ENCODE results near the gene MAP1A. TPM values are rescaled to one million over a fixed set of nuclear protein-coding genes. Genes with fewer than 3 reads are reported as not detected.
A peak's percentile ranks its signal among the peaks of the same experiment; 100 is the strongest.

Gene MAP1A
- polyA plus RNA-seq, 2 of the 4 experiments (the other 2 are of a cell fraction): 0.43 to 0.54 TPM

DNA sequence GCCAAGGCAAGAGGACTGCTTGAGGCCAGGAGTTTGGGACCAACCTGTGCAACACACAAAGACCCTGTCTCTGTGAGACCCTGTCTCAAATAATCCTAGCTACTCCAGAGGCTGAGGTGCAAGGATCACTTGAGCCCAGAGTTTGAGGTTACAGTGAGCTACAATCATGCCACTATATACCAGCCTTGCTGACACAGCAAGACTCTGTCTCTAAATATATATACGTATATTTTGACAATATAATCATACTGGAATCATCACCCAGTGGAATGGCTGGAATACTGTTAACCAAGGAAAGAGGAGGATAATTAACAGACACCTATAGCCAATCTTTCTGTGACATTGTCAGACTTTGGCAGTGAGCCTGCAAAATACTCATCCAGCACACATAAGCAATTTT lies 9.0 kb upstream of the MAP1A start:
- DNase-seq (ENCODE audit: low read depth in 1 of 2, low spot score in 1 of 2): no peak
- FAIRE-seq: no peak
- ATAC-seq: no peak
- WGBS (ENCODE audit: missing lambda C conversion rate): 95% methylated on average over 1 of the region's 1 CpG
- Histone ChIP-seq H3K4me1 (peaks cover 18% of the 10 kb centered on the region), H3K9me3 (no peaks in the 10 kb centered on the region), H3K4me2 (no peak overlapping the region), H3K27ac (no peak overlapping the region), H3K4me3 (no peak overlapping the region)
- CTCF ChIA-PET: interaction anchor here (3.2 kb wide), 1 partner anchor 68 kb away, joined by 9 read pairs; no protein-coding TSS in a partner anchor
- POLR2A ChIA-PET: no interaction called here
- TF ChIP-seq CEBPB (IDR thresholded peaks at IDR 0.05): no peak
- TF ChIP-seq MAFK (IDR thresholded peaks at IDR 0.05; ENCODE audit: partially characterized antibody): peak; percentile 18
- TF ChIP-seq MAZ (IDR thresholded peaks at IDR 0.05; ENCODE audit: borderline replicate concordance, low read depth, low read length): no peak
- no peak for TF ChIP-seq JUNB (IDR thresholded peaks at IDR 0.05)
- TF ChIP-seq, protein P1, sequence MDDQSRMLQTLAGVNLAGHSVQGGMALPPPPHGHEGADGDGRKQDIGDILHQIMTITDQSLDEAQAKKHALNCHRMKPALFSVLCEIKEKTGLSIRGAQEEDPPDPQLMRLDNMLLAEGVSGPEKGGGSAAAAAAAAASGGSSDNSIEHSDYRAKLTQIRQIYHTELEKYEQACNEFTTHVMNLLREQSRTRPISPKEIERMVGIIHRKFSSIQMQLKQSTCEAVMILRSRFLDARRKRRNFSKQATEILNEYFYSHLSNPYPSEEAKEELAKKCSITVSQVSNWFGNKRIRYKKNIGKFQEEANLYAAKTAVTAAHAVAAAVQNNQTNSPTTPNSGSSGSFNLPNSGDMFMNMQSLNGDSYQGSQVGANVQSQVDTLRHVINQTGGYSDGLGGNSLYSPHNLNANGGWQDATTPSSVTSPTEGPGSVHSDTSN (IDR thresholded peaks at IDR 0.05): no peak

DNA sequence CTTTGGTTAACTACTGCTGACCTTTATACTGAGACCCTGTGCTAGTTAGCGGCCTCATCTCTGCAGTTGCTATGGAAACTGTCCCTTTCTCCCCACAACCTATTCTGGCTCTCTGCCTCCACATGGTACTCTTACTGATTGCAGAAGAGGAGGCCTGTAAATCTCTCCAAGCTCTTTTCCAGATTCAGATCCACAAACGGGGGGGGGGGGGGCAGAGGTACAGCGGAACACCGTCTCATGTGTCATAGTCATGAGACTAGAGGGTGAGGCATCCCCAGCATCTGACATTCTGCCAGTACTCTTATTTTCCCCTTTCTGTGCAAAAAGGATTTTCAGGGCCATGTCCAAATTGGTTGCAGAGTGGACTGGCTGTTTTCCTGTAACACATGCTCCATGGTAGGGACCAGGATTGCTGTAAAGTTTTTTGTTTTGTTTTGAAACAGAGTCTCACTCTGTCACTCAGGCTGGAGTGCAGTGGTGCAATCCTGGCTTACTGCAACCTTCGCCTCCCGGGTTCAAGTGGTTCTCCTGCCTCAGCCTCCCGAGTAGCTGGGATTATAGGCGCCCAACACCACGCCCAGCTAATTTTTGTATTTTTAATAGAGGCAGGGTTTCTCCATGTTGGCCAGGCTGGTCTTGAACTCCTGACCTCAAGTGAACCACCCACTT lies 8.3 kb upstream of the MAP1A start:
- ChIA-PET POLR2A (no interaction called here), CTCF (interaction anchor here (3.2 kb wide), 1 partner anchor 68 kb away, joined by 9 read pairs; no protein-coding TSS in a partner anchor)
- Histone ChIP-seq H3K4me3 (no peak overlapping the region), H3K9me3 (no peaks in the 10 kb centered on the region), H3K4me1 (peaks cover 18% of the 10 kb centered on the region), H3K27ac (peak overlapping the region in 1 of 2 experiments; percentile 87; a peak in 4 of 6 replicates), H3K4me2 (peak overlapping the region; percentile 78)
- TF ChIP-seq FOSB (CRISPR knock-in tag; IDR thresholded peaks at IDR 0.05): no peak
- TF ChIP-seq, protein P2, sequence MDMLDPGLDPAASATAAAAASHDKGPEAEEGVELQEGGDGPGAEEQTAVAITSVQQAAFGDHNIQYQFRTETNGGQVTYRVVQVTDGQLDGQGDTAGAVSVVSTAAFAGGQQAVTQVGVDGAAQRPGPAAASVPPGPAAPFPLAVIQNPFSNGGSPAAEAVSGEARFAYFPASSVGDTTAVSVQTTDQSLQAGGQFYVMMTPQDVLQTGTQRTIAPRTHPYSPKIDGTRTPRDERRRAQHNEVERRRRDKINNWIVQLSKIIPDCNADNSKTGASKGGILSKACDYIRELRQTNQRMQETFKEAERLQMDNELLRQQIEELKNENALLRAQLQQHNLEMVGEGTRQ (IDR thresholded peaks at IDR 0.05): no peak
- TF ChIP-seq MAFK (IDR thresholded peaks at IDR 0.05; ENCODE audit: partially characterized antibody): no peak
- TF ChIP-seq, protein P3, sequence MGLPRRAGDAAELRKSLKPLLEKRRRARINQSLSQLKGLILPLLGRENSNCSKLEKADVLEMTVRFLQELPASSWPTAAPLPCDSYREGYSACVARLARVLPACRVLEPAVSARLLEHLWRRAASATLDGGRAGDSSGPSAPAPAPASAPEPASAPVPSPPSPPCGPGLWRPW (IDR thresholded peaks at IDR 0.05): no peak
- TF ChIP-seq RARB (CRISPR knock-in tag; IDR thresholded peaks at IDR 0.05): no peak
- TF ChIP-seq CHD2 (IDR thresholded peaks at IDR 0.05; ENCODE audit: low read length, partially characterized antibody): no peak
- TF ChIP-seq, protein P4, sequence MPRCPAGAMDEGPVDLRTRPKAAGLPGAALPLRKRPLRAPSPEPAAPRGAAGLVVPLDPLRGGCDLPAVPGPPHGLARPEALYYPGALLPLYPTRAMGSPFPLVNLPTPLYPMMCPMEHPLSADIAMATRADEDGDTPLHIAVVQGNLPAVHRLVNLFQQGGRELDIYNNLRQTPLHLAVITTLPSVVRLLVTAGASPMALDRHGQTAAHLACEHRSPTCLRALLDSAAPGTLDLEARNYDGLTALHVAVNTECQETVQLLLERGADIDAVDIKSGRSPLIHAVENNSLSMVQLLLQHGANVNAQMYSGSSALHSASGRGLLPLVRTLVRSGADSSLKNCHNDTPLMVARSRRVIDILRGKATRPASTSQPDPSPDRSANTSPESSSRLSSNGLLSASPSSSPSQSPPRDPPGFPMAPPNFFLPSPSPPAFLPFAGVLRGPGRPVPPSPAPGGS (IDR thresholded peaks at IDR 0.05): no peak
- TF ChIP-seq TP53 (CRISPR knock-in tag; IDR thresholded peaks at IDR 0.05): no peak
- no peak for TF ChIP-seq MYC (IDR thresholded peaks at IDR 0.05; ENCODE audit: borderline replicate concordance, low read length)
- no peak for TF ChIP-seq CBX2 (IDR thresholded peaks at IDR 0.05; ENCODE audit: borderline replicate concordance, low read depth)
- TF ChIP-seq, protein P5, sequence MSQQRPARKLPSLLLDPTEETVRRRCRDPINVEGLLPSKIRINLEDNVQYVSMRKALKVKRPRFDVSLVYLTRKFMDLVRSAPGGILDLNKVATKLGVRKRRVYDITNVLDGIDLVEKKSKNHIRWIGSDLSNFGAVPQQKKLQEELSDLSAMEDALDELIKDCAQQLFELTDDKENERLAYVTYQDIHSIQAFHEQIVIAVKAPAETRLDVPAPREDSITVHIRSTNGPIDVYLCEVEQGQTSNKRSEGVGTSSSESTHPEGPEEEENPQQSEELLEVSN (IDR thresholded peaks at IDR 0.05; ENCODE audit: borderline replicate concordance, low read depth): no peak
- TF ChIP-seq CHD4 (IDR thresholded peaks at IDR 0.05; ENCODE audit: borderline replicate concordance): no peak
- TF ChIP-seq KDM1A (IDR thresholded peaks at IDR 0.05; ENCODE audit: low read depth): no peak
- no peak for TF ChIP-seq RCOR1 (IDR thresholded peaks at IDR 0.05; ENCODE audit: low read depth, low read length)
- no peak for TF ChIP-seq HOXB13 (CRISPR knock-in tag; IDR thresholded peaks at IDR 0.05; ENCODE audit: low read depth)
- WGBS (ENCODE audit: missing lambda C conversion rate): 86% methylated on average over 7 of the region's 9 CpGs
- ATAC-seq: no peak
- FAIRE-seq: no peak
- no peak for DNase-seq (ENCODE audit: low read depth in 1 of 2, low spot score in 1 of 2)
